Measurements from ENCODE around the gene SNAPC2. TPM values are rescaled to one million over a fixed set of nuclear protein-coding genes. Genes with fewer than 3 reads are reported as not detected.

The SNAPC2 gene
- total RNA-seq, 1 donor from 2014 or later: 15.2 TPM

DNA sequence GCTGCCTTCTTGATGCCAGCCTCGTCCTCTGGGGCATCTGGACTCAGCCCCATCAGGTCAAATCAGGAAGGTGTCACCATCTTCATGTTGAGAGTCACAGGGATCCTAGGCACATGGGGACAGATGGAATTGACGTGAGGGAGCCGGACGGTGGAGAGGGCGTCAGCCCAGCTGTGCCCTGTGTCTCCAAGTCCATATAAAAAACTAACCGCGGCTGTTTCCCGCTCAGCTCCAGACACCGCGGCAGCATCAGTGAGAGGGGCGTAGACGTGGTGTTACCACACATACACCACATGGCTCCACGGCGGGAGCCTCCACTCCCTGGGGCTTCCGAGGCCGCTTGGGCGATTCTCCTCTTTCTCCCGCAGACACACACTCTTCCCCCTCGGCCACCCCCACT lies 40.3 kb upstream of the SNAPC2 start:
- H3K36me3 ChIP-seq (ENCODE audit: insufficient read depth, low read length): no peaks in the 10 kb centered on the region
- no peak overlapping the region for H3K27ac ChIP-seq (ENCODE audit: low read depth, low read length)
- peaks cover under 1% of the 10 kb centered on the region for H3K27me3 ChIP-seq (ENCODE audit: insufficient read depth, low read length)
- H4K20me1 ChIP-seq (ENCODE audit: insufficient read depth, low read length): no peaks in the 10 kb centered on the region
- FAIRE-seq (no peak), DNase-seq (ENCODE audit: low read depth) (no peak)
- no peak overlapping the region for H3K4me2 ChIP-seq (ENCODE audit: low read length)
- H2AFZ ChIP-seq (ENCODE audit: low read depth, low read length): no peak overlapping the region
- peaks cover 4% of the 10 kb centered on the region for H3K4me1 Mint-ChIP-seq (ENCODE audit: low read depth, unreplicated experiment)
- no peak overlapping the region for H3K27ac Mint-ChIP-seq (ENCODE audit: unreplicated experiment)
- no peak overlapping the region for H3K9ac ChIP-seq (ENCODE audit: low read length)
- H3K4me3 ChIP-seq (ENCODE audit: insufficient read depth, low read depth, low read length): no peak overlapping the region
- H3K4me1 ChIP-seq (ENCODE audit: insufficient read depth, low read length): no peaks in the 10 kb centered on the region
- no peaks in the 10 kb centered on the region for H3K9me3 Mint-ChIP-seq (ENCODE audit: unreplicated experiment)
- no peaks in the 10 kb centered on the region for H3K36me3 Mint-ChIP-seq (ENCODE audit: low read depth, unreplicated experiment)
- H3K9me3 ChIP-seq (ENCODE audit: insufficient read depth, low read depth, low read length): peaks cover 4% of the 10 kb centered on the region
- H3K4me3 Mint-ChIP-seq (ENCODE audit: unreplicated experiment): no peak overlapping the region
- peaks cover 10% of the 10 kb centered on the region for H3K27me3 Mint-ChIP-seq (ENCODE audit: low read depth, unreplicated experiment)
- no peaks in the 10 kb centered on the region for H3K79me2 ChIP-seq (ENCODE audit: insufficient read depth, low read length)
- TF ChIP-seq EZH2 (IDR thresholded peaks at IDR 0.05; ENCODE audit: insufficient read depth, low read length): no peak
- TF ChIP-seq, protein P1, sequence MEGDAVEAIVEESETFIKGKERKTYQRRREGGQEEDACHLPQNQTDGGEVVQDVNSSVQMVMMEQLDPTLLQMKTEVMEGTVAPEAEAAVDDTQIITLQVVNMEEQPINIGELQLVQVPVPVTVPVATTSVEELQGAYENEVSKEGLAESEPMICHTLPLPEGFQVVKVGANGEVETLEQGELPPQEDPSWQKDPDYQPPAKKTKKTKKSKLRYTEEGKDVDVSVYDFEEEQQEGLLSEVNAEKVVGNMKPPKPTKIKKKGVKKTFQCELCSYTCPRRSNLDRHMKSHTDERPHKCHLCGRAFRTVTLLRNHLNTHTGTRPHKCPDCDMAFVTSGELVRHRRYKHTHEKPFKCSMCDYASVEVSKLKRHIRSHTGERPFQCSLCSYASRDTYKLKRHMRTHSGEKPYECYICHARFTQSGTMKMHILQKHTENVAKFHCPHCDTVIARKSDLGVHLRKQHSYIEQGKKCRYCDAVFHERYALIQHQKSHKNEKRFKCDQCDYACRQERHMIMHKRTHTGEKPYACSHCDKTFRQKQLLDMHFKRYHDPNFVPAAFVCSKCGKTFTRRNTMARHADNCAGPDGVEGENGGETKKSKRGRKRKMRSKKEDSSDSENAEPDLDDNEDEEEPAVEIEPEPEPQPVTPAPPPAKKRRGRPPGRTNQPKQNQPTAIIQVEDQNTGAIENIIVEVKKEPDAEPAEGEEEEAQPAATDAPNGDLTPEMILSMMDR (IDR thresholded peaks at IDR 0.05; ENCODE audit: insufficient read depth, low read depth, low read length): no peak

DNA sequence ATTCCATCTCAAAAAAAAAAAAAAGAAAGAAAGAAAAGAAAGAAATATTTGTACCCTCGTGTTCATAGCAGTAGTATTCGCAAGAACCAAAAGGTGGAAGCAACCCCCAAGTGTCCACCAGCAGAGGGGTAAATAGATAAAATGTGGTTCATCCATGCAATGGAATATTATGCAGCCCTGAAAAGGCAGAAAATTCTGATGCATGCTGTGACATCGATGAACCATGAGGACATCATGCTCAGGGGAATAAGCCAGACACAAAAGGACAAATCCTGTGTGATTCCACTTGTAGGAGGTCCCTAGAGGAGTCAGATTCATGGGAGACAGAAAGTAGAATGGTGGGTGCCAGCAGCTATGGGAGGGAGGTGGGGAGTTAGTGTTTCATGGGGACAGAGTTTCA lies 38.2 kb upstream of the SNAPC2 start:
- H3K4me1 Mint-ChIP-seq (ENCODE audit: low read depth, unreplicated experiment): peaks cover 4% of the 10 kb centered on the region

DNA sequence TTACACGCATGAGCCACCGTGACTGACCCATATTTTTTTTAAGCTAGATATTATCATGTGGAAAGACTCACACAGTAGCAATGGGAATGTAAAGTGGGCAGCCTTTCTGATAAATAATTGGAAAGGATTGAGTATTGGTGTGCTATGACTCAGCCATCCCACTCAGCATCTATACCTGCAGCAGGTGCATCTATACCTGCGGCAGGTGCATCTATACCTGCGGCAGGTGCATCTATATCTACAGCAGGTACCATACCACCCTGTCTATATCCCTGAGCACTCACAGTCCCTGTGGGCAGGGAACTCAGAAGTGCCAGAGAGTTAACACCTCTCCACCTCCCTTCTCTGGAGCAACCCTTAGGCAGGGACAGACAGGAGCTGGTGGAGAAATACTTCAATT lies 37.0 kb upstream of the SNAPC2 start:
- TF ChIP-seq EZH2 (IDR thresholded peaks at IDR 0.05; ENCODE audit: insufficient read depth, low read length): no peak
- TF ChIP-seq, protein P1 (IDR thresholded peaks at IDR 0.05; ENCODE audit: insufficient read depth, low read depth, low read length): no peak
- Histone ChIP-seq H2AFZ (ENCODE audit: low read depth, low read length) (no peak overlapping the region), H3K4me1 (ENCODE audit: insufficient read depth, low read length) (no peaks in the 10 kb centered on the region), H3K9me3 (ENCODE audit: insufficient read depth, low read depth, low read length) (peaks cover 4% of the 10 kb centered on the region), H4K20me1 (ENCODE audit: insufficient read depth, low read length) (no peaks in the 10 kb centered on the region), H3K4me3 (ENCODE audit: insufficient read depth, low read depth, low read length) (no peak overlapping the region), H3K27ac (ENCODE audit: low read depth, low read length) (no peak overlapping the region), H3K4me2 (ENCODE audit: low read length) (no peak overlapping the region), H3K9ac (ENCODE audit: low read length) (no peak overlapping the region), H3K27me3 (ENCODE audit: insufficient read depth, low read length) (no peaks in the 10 kb centered on the region), H3K79me2 (ENCODE audit: insufficient read depth, low read length) (no peaks in the 10 kb centered on the region), H3K36me3 (ENCODE audit: insufficient read depth, low read length) (no peaks in the 10 kb centered on the region)
- no peaks in the 10 kb centered on the region for H3K9me3 Mint-ChIP-seq (ENCODE audit: unreplicated experiment)
- H3K27me3 Mint-ChIP-seq (ENCODE audit: low read depth, unreplicated experiment): no peaks in the 10 kb centered on the region
- no peak for FAIRE-seq
- no peak for DNase-seq (ENCODE audit: low read depth)
- no peak overlapping the region for H3K4me3 Mint-ChIP-seq (ENCODE audit: unreplicated experiment)
- H3K36me3 Mint-ChIP-seq (ENCODE audit: low read depth, unreplicated experiment): no peaks in the 10 kb centered on the region
- no peaks in the 10 kb centered on the region for H3K4me1 Mint-ChIP-seq (ENCODE audit: low read depth, unreplicated experiment)
- no peak overlapping the region for H3K27ac Mint-ChIP-seq (ENCODE audit: unreplicated experiment)

More for the DNA sequence above, 38.2 kb upstream of the SNAPC2 start:
- FAIRE-seq (no peak), DNase-seq (ENCODE audit: low read depth) (no peak)
- TF ChIP-seq, protein P1 (IDR thresholded peaks at IDR 0.05; ENCODE audit: insufficient read depth, low read depth, low read length): no peak
- no peak for TF ChIP-seq EZH2 (IDR thresholded peaks at IDR 0.05; ENCODE audit: insufficient read depth, low read length)
- H3K9me3 Mint-ChIP-seq (ENCODE audit: unreplicated experiment): no peaks in the 10 kb centered on the region
- no peaks in the 10 kb centered on the region for H3K27me3 ChIP-seq (ENCODE audit: insufficient read depth, low read length)
- H3K27ac Mint-ChIP-seq (ENCODE audit: unreplicated experiment): no peak overlapping the region
- H3K36me3 ChIP-seq (ENCODE audit: insufficient read depth, low read length): no peaks in the 10 kb centered on the region
- no peaks in the 10 kb centered on the region for H3K4me1 ChIP-seq (ENCODE audit: insufficient read depth, low read length)
- H3K36me3 Mint-ChIP-seq (ENCODE audit: low read depth, unreplicated experiment): no peaks in the 10 kb centered on the region
- no peak overlapping the region for H3K9ac ChIP-seq (ENCODE audit: low read length)
- no peak overlapping the region for H3K4me3 Mint-ChIP-seq (ENCODE audit: unreplicated experiment)
- H3K4me2 ChIP-seq (ENCODE audit: low read length): no peak overlapping the region
- peaks cover 2% of the 10 kb centered on the region for H3K27me3 Mint-ChIP-seq (ENCODE audit: low read depth, unreplicated experiment)
- no peak overlapping the region for H3K27ac ChIP-seq (ENCODE audit: low read depth, low read length)
- peaks cover 4% of the 10 kb centered on the region for H3K9me3 ChIP-seq (ENCODE audit: insufficient read depth, low read depth, low read length)
- H4K20me1 ChIP-seq (ENCODE audit: insufficient read depth, low read length): no peaks in the 10 kb centered on the region
- H2AFZ ChIP-seq (ENCODE audit: low read depth, low read length): no peak overlapping the region
- no peaks in the 10 kb centered on the region for H3K79me2 ChIP-seq (ENCODE audit: insufficient read depth, low read length)
- H3K4me3 ChIP-seq (ENCODE audit: insufficient read depth, low read depth, low read length): no peak overlapping the region

Data from astrocyte (in vitro differentiated cells and primary cell).